GM12801 (cell line): ENCODE data around the gene CMTM5.

Experiments used
- CTCF ChIP-seq: IDR thresholded peaks from one replicate; pipeline ENCODE4 v1.5.1; 2011; ENCODE audit warnings: control low read depth; ENCODE audit not compliant: insufficient read length; ENCODE audit errors: extremely low read depth

The CMTM5 gene

GRCh38 chr14:23380976-23381375, 4.1 kb downstream of the CMTM5 start:
- no peak for TF ChIP-seq CTCF

GRCh38 chr14:23381871-23382270, 5.0 kb downstream of the CMTM5 start:
- TF ChIP-seq CTCF = no peak

GRCh38 chr14:23382276-23382675, 5.4 kb downstream of the CMTM5 start:
- no peak for TF ChIP-seq CTCF

GRCh38 chr14:23382731-23383440, 6.0 kb downstream of the CMTM5 start:
- no peak for TF ChIP-seq CTCF

- TF ChIP-seq CTCF = no peak
Observed at GRCh38 chr14:23384364-23385080, 7.7 kb downstream of the CMTM5 start.

GRCh38 chr14:23385244-23385641, 8.4 kb downstream of the CMTM5 start:
- TF ChIP-seq CTCF = no peak

- no peak for TF ChIP-seq CTCF
Observed at GRCh38 chr14:23385642-23386265, 8.9 kb downstream of the CMTM5 start.
